Calu3 (cell line): Measurements from ENCODE around the gene STAG2. TPM values are rescaled to one million over a fixed set of nuclear protein-coding genes. Genes with fewer than 3 reads are reported as not detected.
"Not testable (repeated sequence)": the region's sequence is repeated elsewhere in the genome, so short reads cannot be mapped to it uniquely, and the experiment has no call there.

Experiments
- BruUV-seq: library from RNA; stranded (reverse); fragments of 400-500 nt; replicated peaks from 2 replicates; lab custom pipeline; 2021; lab: Mats Ljungman, UMichigan
- CTCF ChIA-PET: fragments of 300-600 bp; sonication (Branson Sonifier 250); formaldehyde crosslinking; loops from one replicate; lab custom pipeline; 2022; ENCODE audit warnings: antibody characterized with exemption; lab: Charles Lee
- DNase-seq: peaks from one replicate; pipeline ENCODE4 v3.0.0; 2022
- H3K27ac Mint-ChIP-seq: one replicate; pipeline ENCODE4 v1.8.0; 2022; ENCODE audit warnings: mixed read lengths; ENCODE audit not compliant: unreplicated experiment
- H3K27me3 Mint-ChIP-seq: one replicate; pipeline ENCODE4 v1.8.0; 2022; ENCODE audit warnings: mixed read lengths; ENCODE audit not compliant: unreplicated experiment
- H3K36me3 Mint-ChIP-seq: one replicate; pipeline ENCODE4 v1.8.0; 2022; ENCODE audit warnings: mild to moderate bottlenecking, moderate library complexity, mixed read lengths; ENCODE audit not compliant: insufficient read depth, unreplicated experiment
- H3K4me1 Mint-ChIP-seq: one replicate; pipeline ENCODE4 v1.8.0; 2022; ENCODE audit warnings: mild to moderate bottlenecking, low read depth, mixed read lengths; ENCODE audit not compliant: unreplicated experiment
- H3K4me3 Mint-ChIP-seq: one replicate; pipeline ENCODE4 v1.8.0; 2022; ENCODE audit warnings: mild to moderate bottlenecking, low read depth, moderate library complexity, mixed read lengths; ENCODE audit not compliant: unreplicated experiment
- H3K9me3 Mint-ChIP-seq: one replicate; pipeline ENCODE4 v1.8.0; 2022; ENCODE audit warnings: low read depth, mixed read lengths; ENCODE audit not compliant: unreplicated experiment
- CTCF ChIP-seq: fragments of 200-600 bp; IDR thresholded peaks from one replicate; pipeline ENCODE4 v1.8.0; 2022; ENCODE audit warnings: antibody characterized with exemption; ENCODE audit not compliant: unreplicated experiment
- intact Hi-C: fragments of 100-400 bp; cut with micrococcal nuclease; formaldehyde crosslinking; loops from one replicate; pipeline ENCODE4 v1.10.0; 2022; ENCODE audit not compliant: unreplicated experiment
- total RNA-seq: library from RNA; stranded (reverse); gene quantifications from 2 replicates; pipeline ENCODE4 v1.2.3, GENCODE V29; 2022

Gene STAG2
- total RNA-seq, 1 experiment from 2014 or later: 79.6 TPM

GRCh38 chrX:124103966-124104365 lies 142.5 kb downstream of the STAG2 start:
- Mint-ChIP-seq H3K36me3 (no peaks in the 10 kb centered on the region), H3K27me3 (no peaks in the 10 kb centered on the region), H3K4me3 (no peak overlapping the region), H3K9me3 (peaks cover under 1% of the 10 kb centered on the region), H3K27ac (no peak overlapping the region), H3K4me1 (no peaks in the 10 kb centered on the region)
- intact Hi-C loops: no loop called here
- CTCF ChIA-PET: no interaction called here
- BruUV-seq: no TSS peak
- no peak for DNase-seq
- TF ChIP-seq CTCF: no peak

GRCh38 chrX:124104512-124104911 lies 143.0 kb downstream of the STAG2 start:
- CTCF ChIA-PET, H3K36me3 Mint-ChIP-seq, H3K27me3 Mint-ChIP-seq, H3K27ac Mint-ChIP-seq, intact Hi-C loops, DNase-seq, H3K4me3 Mint-ChIP-seq, H3K9me3 Mint-ChIP-seq, H3K4me1 Mint-ChIP-seq, BruUV-seq: not testable (repeated sequence)

- Mint-ChIP-seq H3K4me3 (no peak overlapping the region), H3K36me3 (no peaks in the 10 kb centered on the region), H3K9me3 (peaks cover 2% of the 10 kb centered on the region), H3K4me1 (no peaks in the 10 kb centered on the region), H3K27ac (no peak overlapping the region), H3K27me3 (no peaks in the 10 kb centered on the region)
- intact Hi-C loops: no loop called here
- BruUV-seq: no TSS peak
- CTCF ChIA-PET: no interaction called here
- no peak for TF ChIP-seq CTCF
- DNase-seq: no peak
These were observed 152.4 kb downstream of the STAG2 start for GRCh38 chrX:124113621-124114600.

- no TSS peak for BruUV-seq
- TF ChIP-seq CTCF: no peak
- Mint-ChIP-seq H3K4me1 (no peaks in the 10 kb centered on the region), H3K4me3 (no peak overlapping the region), H3K27me3 (no peaks in the 10 kb centered on the region), H3K27ac (no peak overlapping the region), H3K9me3 (no peaks in the 10 kb centered on the region), H3K36me3 (no peaks in the 10 kb centered on the region)
- intact Hi-C loops: no loop called here
- CTCF ChIA-PET: no interaction called here
- DNase-seq: no peak
These were observed 155.8 kb downstream of the STAG2 start for GRCh38 chrX:124117325-124117724.

- CTCF ChIA-PET: no interaction called here
- Mint-ChIP-seq H3K9me3 (no peaks in the 10 kb centered on the region), H3K36me3 (no peaks in the 10 kb centered on the region), H3K4me1 (no peaks in the 10 kb centered on the region), H3K27ac (no peak overlapping the region), H3K4me3 (no peak overlapping the region), H3K27me3 (no peaks in the 10 kb centered on the region)
- intact Hi-C loops: no loop called here
- BruUV-seq: no TSS peak
- no peak for DNase-seq
- TF ChIP-seq CTCF: no peak
These were observed 164.0 kb downstream of the STAG2 start for GRCh38 chrX:124125471-124125870.
